Ishikawa (cell line): ENCODE results near the gene ADARB1.

Experiments used
- CEBPB ChIP-seq: IDR thresholded peaks from 2 replicates; pipeline ENCODE4 v1.6.1; 2012
- CREB1 ChIP-seq: IDR thresholded peaks from 2 replicates; pipeline ENCODE4 v1.6.1; 2012; ENCODE audit warnings: low read depth
- EGR1 ChIP-seq: IDR thresholded peaks from 2 replicates; pipeline ENCODE4 v1.6.1; 2012
- EP300 ChIP-seq: IDR thresholded peaks from 2 replicates; pipeline ENCODE4 v1.6.1; 2012; ENCODE audit warnings: borderline replicate concordance
- FOXM1 ChIP-seq: IDR thresholded peaks from 2 replicates; pipeline ENCODE4 v1.6.1; 2012; ENCODE audit warnings: low read depth, borderline replicate concordance
- MAX ChIP-seq: IDR thresholded peaks from 2 replicates; pipeline ENCODE4 v1.6.1; 2012
- NFIC ChIP-seq: IDR thresholded peaks from 2 replicates; pipeline ENCODE4 v1.6.1; 2012
- RAD21 ChIP-seq: IDR thresholded peaks from 2 replicates; pipeline ENCODE4 v1.6.1; 2012; ENCODE audit warnings: low read depth
- REST ChIP-seq: IDR thresholded peaks from 2 replicates; pipeline ENCODE4 v1.6.1; 2012; ENCODE audit warnings: low read depth, mild to moderate bottlenecking
- TAF1 ChIP-seq: IDR thresholded peaks from 2 replicates; pipeline ENCODE4 v1.6.1; 2012; ENCODE audit warnings: low read depth, mild to moderate bottlenecking
- TCF12 ChIP-seq: IDR thresholded peaks from 2 replicates; pipeline ENCODE4 v1.6.1; 2012; ENCODE audit warnings: low read depth
- TEAD4 ChIP-seq: IDR thresholded peaks from 2 replicates; pipeline ENCODE4 v1.6.1; 2012
- USF1 ChIP-seq: IDR thresholded peaks from 2 replicates; pipeline ENCODE4 v1.6.1; 2012
- YY1 ChIP-seq: IDR thresholded peaks from 2 replicates; pipeline ENCODE4 v1.6.1; 2012; ENCODE audit warnings: low read depth
- ZBTB7A ChIP-seq: IDR thresholded peaks from 2 replicates; pipeline ENCODE4 v1.6.1; 2012; ENCODE audit warnings: low read depth

Gene ADARB1

GRCh38 chr21:45054927-45055612 lies 19.3 kb upstream of the ADARB1 start:
- TF ChIP-seq TEAD4 = no peak
- no peak for TF ChIP-seq FOXM1
- no peak for TF ChIP-seq RAD21
- TF ChIP-seq EP300 = no peak
- no peak for TF ChIP-seq NFIC
- no peak for TF ChIP-seq TAF1
- TF ChIP-seq EGR1 = no peak

- TF ChIP-seq ZBTB7A (no peak), CREB1 (no peak), MAX (no peak), FOXM1 (no peak), TAF1 (no peak), RAD21 (no peak), NFIC (no peak), YY1 (no peak), EGR1 (no peak), CEBPB (no peak), USF1 (no peak), TCF12 (no peak), REST (no peak), EP300 (no peak), TEAD4 (no peak)
These were observed 18.5 kb upstream of the ADARB1 start for GRCh38 chr21:45055861-45056260.

GRCh38 chr21:45056296-45056904 lies 18.0 kb upstream of the ADARB1 start:
- no peak for TF ChIP-seq REST
- TF ChIP-seq TEAD4 = no peak
- no peak for TF ChIP-seq RAD21
- TF ChIP-seq EP300 = no peak

GRCh38 chr21:45056917-45057560 lies 17.3 kb upstream of the ADARB1 start:
- TF ChIP-seq EGR1 = no peak
- no peak for TF ChIP-seq TAF1
- TF ChIP-seq YY1 = no peak
- TF ChIP-seq USF1 = no peak
- no peak for TF ChIP-seq REST
- no peak for TF ChIP-seq TCF12
- no peak for TF ChIP-seq MAX
- no peak for TF ChIP-seq EP300
- no peak for TF ChIP-seq RAD21
- no peak for TF ChIP-seq NFIC
- no peak for TF ChIP-seq CEBPB
- no peak for TF ChIP-seq TEAD4
- no peak for TF ChIP-seq FOXM1
- TF ChIP-seq ZBTB7A = no peak
- TF ChIP-seq CREB1 = no peak
